HG03159 (cell line): ENCODE results near the gene HPSE2.
"Not testable (repeated sequence)": the region's sequence is repeated elsewhere in the genome, so short reads cannot be mapped to it uniquely, and the experiment has no call there.

Experiments
- ATAC-seq: cut with Tn5 transposase; IDR thresholded peaks from one replicate; pipeline ENCODE4 v1.9.1; 2021; ENCODE audit warnings: mild to moderate bottlenecking, moderate library complexity; ENCODE audit not compliant: unreplicated experiment

The HPSE2 gene

DNA sequence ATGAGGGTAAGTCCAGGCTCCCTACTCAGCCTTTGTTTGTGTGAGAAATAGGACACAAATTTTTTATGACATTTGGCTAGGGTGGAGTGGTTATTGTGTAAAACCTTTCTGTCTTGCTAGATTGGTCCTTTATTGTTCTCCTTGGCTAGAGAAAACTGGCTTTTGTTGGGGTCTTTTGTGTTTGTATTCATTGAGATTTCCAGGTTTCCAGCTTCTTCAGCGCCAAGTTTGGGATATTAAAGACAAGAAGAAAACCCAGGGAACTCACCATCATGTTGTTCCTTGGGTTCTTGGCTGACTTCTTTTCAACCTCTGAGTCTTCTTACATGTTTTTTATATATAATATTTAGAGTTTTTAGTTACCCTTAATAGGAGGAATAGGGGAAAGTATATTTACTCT lies 310.0 kb downstream of the HPSE2 start:
- ATAC-seq = no peak

- ATAC-seq = no peak
Measured at GRCh38 chr10:98924526-98924925, 311.1 kb downstream of the HPSE2 start.

GRCh38 chr10:98921316-98921715 lies 314.3 kb downstream of the HPSE2 start:
- no peak for ATAC-seq

DNA sequence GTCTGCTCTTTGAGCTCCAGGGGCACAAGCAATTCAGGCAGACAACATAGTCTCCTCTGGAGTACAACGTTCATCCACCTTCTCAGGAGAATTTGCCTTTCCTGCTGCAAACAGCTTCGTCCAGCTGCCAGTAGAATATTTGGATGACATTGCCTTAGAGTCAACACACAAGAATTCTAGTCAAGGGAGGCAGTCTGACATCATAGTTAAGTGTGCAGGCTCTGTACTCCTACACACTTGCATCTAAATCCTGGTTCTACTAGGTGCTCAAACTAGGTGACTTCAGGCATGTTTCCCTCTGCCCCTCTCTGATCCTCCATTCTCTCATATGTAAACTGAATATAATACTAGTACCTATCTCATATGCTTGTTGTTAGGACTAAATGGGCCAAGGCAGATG lies 314.8 kb downstream of the HPSE2 start:
- ATAC-seq = no peak

GRCh38 chr10:98920360-98920759 lies 315.3 kb downstream of the HPSE2 start:
- ATAC-seq = no peak

DNA sequence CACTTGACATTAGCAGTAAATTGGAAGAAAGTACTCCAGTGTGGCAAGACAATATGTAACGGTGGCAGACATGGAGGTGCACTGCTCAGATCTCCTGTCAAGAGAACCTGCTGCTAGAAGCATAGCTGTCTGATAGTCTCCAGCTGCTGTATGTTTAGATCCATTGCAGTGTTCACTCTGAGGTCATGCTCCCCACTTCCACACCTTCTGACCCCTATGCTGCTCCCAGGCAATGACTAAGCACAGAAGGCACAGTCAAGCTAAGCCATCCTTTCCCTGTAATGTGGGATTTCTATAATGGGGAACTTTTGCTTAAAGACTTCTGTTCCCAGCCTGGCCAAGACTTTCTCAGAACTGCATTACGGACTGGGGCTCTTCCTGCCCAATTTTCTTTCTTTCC lies 315.8 kb downstream of the HPSE2 start:
- ATAC-seq = no peak

- no peak for ATAC-seq
Measured at GRCh38 chr10:98917828-98918227, 317.8 kb downstream of the HPSE2 start.

- ATAC-seq = no peak
Measured at GRCh38 chr10:98916526-98917125, 319.0 kb downstream of the HPSE2 start.

- no peak for ATAC-seq
Measured at GRCh38 chr10:98915911-98916310, 319.7 kb downstream of the HPSE2 start.

- ATAC-seq = no peak
Measured at GRCh38 chr10:98910546-98910945, 325.1 kb downstream of the HPSE2 start.

DNA sequence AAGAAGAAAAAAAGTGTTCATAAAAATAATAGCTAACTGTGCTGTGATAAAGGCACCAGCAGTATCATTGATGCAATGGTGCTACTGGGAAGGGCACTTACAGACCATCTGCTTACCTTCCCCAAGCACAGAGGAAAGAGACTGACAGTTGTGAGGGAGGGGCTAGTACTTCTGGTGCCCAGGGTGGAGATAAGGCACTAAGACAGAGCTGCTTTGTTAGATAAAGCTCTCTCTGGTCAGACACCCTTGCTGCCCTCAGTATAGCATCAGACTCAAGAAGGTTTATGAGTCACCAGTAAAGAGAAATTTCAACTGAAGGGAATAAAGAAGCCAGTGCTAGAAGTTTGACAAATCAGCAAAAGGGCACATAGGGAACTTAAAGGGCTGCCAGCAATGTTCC lies 325.6 kb downstream of the HPSE2 start:
- no peak for ATAC-seq

GRCh38 chr10:98908868-98909267 lies 326.8 kb downstream of the HPSE2 start:
- no peak for ATAC-seq

- not testable (repeated sequence) for ATAC-seq
Measured at GRCh38 chr10:98908247-98908646, 327.4 kb downstream of the HPSE2 start.

GRCh38 chr10:98901441-98902110 lies 334.1 kb downstream of the HPSE2 start:
- no peak for ATAC-seq

- no peak for ATAC-seq
Measured at GRCh38 chr10:98899018-98899417, 336.6 kb downstream of the HPSE2 start.

DNA sequence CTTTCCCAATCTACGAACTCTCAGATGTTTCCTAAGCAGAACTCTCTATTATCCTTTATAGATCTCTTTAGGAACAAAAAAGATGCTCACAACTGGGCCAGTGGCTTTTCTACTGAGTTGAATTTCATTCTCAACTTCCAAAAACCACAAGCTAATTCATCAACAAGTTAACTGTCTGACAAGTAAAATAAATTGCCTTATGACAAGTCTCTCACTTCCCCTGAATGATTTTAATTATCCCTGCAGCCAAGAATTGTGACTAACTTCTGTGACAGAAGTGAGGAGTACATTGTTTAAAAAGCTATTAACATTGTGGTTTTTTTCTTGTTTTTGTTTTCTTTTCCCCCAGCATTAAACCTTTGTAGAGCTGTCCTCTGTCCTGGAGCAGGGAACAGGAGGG lies 343.1 kb downstream of the HPSE2 start:
- no peak for ATAC-seq

GRCh38 chr10:98886686-98887085 lies 349.0 kb downstream of the HPSE2 start:
- ATAC-seq = no peak

DNA sequence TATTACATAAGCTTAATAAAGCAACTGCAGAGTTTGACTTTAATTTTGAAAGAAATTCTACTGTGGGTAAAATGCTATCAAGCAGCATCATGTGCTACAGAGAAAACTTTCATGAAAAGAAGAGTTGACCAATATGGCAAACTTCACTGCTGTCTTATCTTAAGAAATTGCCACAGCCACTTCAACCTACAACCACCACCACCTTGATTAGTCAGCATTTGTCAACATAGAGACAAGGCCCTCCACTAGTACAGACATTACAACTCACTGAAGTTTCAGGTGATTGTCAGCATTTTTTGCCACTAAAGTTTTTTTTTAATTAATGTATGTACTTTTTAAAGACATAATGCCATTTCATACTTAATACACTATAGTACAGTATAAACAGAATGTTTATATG lies 350.3 kb downstream of the HPSE2 start:
- ATAC-seq = no peak

DNA sequence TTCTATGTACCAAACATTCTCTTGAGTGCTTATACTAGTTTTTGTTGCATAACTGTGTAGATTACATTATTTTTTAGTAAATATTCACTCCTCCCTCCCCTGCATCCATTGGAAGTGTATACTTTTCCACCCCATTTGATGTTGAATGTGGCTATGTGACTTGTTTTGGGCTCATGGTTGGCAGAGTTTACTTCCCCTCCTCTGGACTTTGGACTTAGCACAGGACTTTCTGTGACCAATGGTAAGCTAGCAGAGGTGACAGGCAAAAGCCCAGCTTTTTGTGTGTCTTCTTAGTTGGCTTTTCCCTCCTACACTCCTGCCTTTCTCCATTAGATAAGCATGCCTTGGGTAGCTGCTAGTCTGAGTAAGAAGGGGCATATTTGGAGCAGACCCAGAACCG lies 353.9 kb downstream of the HPSE2 start:
- no peak for ATAC-seq

GRCh38 chr10:98880971-98881370 lies 354.7 kb downstream of the HPSE2 start:
- no peak for ATAC-seq

DNA sequence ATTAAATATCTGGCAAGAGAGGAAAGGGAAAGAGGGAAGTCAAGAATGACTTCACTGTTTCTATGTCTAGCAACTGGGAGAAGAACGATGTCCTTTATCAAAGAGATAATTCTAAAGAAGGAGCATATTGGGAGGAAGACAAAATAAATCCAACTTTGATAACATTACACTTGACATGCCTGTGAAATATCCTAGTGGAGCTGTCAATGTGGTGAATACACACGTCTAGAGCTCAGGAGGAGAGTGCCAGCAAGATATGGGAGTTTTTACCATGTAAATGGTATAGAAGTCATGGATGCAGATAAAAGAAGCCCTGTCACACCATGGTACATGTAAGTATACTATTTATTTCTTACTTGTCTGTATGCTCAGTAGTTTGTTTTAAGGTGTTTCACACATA lies 356.7 kb downstream of the HPSE2 start:
- ATAC-seq = no peak

DNA sequence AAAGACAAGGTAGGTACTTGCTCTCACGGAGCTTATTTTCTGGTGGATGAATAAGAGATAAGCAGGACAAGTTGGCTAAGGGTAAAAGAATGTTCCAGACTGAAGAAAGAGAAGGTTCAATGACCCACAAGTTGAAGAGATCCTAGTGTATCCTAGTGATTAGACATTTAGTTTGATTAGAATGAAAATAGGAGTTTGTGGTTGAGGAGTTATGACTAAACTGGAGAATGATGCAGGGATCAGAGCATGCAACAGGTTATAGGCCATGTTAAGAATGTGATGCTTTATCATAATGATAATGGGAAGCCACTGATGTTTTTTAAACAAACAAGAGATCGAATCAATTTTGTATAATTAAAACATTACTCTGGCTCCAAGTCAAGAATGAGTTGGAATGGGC lies 357.2 kb downstream of the HPSE2 start:
- no peak for ATAC-seq

DNA sequence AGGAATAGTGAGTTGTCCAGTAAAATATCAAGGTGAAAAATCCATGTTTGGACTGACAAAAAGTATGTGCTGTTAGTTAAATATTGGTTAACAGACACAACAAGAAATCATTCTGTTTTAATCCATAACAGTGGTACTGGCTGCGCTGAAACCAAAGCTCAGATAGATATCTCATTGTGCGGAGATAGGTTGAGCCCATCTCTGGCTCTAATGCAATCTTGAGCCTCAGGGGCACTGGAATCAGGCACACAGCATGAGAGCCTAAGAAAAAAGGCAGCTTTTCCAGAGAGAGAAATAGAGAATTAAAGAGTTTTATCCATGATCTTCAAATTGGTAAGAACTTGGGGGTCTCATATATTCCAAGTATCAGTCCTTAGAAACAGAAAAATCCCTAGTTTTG lies 373.7 kb downstream of the HPSE2 start:
- ATAC-seq = no peak
